ENCODE results near the gene PLCL1.

PLCL1 gene

GRCh38 chr2:197888321-197888720 is 83.9 kb downstream of the PLCL1 start:
- no peak for DNase-seq (ENCODE audit: low read depth)

- no peak for DNase-seq (ENCODE audit: low read depth)
Observed at GRCh38 chr2:197889041-197889440, 84.6 kb downstream of the PLCL1 start.

GRCh38 chr2:197890168-197890567 is 85.8 kb downstream of the PLCL1 start:
- DNase-seq (ENCODE audit: low read depth): no peak

GRCh38 chr2:197891897-197892442 is 87.6 kb downstream of the PLCL1 start:
- DNase-seq (ENCODE audit: low read depth): no peak

- DNase-seq (ENCODE audit: low read depth): no peak
Observed at GRCh38 chr2:197893403-197894177, 89.2 kb downstream of the PLCL1 start.

GRCh38 chr2:197894751-197895274 is 90.4 kb downstream of the PLCL1 start:
- DNase-seq (ENCODE audit: low read depth): no peak

GRCh38 chr2:197897960-197898678 is 93.7 kb downstream of the PLCL1 start:
- DNase-seq (ENCODE audit: low read depth): no peak

GRCh38 chr2:197904446-197904845 is 100.1 kb downstream of the PLCL1 start:
- no peak for DNase-seq (ENCODE audit: low read depth)

- DNase-seq (ENCODE audit: low read depth): no peak
Observed at GRCh38 chr2:197908156-197908555, 103.8 kb downstream of the PLCL1 start.

- DNase-seq (ENCODE audit: low read depth): no peak
Observed at GRCh38 chr2:197908990-197909776, 104.8 kb downstream of the PLCL1 start.

- no peak for DNase-seq (ENCODE audit: low read depth)
Observed at GRCh38 chr2:197911667-197912066, 107.3 kb downstream of the PLCL1 start.

- no peak for DNase-seq (ENCODE audit: low read depth)
Observed at GRCh38 chr2:197913084-197913483, 108.7 kb downstream of the PLCL1 start.

GRCh38 chr2:197914778-197915177 is 110.4 kb downstream of the PLCL1 start:
- no peak for DNase-seq (ENCODE audit: low read depth)

- DNase-seq (ENCODE audit: low read depth): no peak
Observed at GRCh38 chr2:197915548-197916265, 111.3 kb downstream of the PLCL1 start.

GRCh38 chr2:197919487-197919886 is 115.1 kb downstream of the PLCL1 start:
- no peak for DNase-seq (ENCODE audit: low read depth)

GRCh38 chr2:197920088-197920487 is 115.7 kb downstream of the PLCL1 start:
- DNase-seq (ENCODE audit: low read depth): no peak

- no peak for DNase-seq (ENCODE audit: low read depth)
Observed at GRCh38 chr2:197920592-197921201, 116.3 kb downstream of the PLCL1 start.

GRCh38 chr2:197924483-197924882 is 120.1 kb downstream of the PLCL1 start:
- no peak for DNase-seq (ENCODE audit: low read depth)

- DNase-seq (ENCODE audit: low read depth): no peak
Observed at GRCh38 chr2:197925204-197925603, 120.8 kb downstream of the PLCL1 start.

GRCh38 chr2:197925976-197926375 is 121.6 kb downstream of the PLCL1 start:
- no peak for DNase-seq (ENCODE audit: low read depth)

GRCh38 chr2:197926673-197927072 is 122.3 kb downstream of the PLCL1 start:
- DNase-seq (ENCODE audit: low read depth): no peak

Data from activated T-cell treated with anti-CD3 and anti-CD28 coated beads for 48 hours (primary cell).